ENCODE measurements around the gene NEUROD6.

Gene NEUROD6

DNA sequence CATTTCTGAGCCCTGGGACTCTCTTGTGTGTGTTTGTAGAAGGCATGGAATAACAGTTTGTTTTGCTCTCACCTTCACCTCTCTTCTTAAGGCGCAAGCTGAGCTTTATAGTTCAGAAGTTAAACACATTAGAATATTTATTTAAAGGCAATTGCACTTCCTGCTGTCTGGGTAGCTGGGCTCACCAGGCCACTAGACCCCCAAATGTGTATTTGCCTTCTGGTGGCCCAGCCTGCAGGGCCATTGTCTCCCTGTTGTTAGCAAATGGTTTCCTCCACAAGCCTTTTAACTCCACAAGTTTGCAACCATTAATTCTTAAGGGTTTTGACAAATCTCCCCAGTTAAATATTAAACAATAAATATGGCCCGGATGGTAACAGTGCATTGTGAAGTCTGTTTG, 31.1 kb upstream of the NEUROD6 start:
- no peak for DNase-seq
- Histone ChIP-seq H3K4me1 (no peaks in the 10 kb centered on the region), H3K4me3 (ENCODE audit: low read depth, low read length) (no peak overlapping the region), H3K9me3 (no peaks in the 10 kb centered on the region), H3K27me3 (peaks cover 18% of the 10 kb centered on the region), H3K36me3 (no peaks in the 10 kb centered on the region)
- TF ChIP-seq, protein P1, sequence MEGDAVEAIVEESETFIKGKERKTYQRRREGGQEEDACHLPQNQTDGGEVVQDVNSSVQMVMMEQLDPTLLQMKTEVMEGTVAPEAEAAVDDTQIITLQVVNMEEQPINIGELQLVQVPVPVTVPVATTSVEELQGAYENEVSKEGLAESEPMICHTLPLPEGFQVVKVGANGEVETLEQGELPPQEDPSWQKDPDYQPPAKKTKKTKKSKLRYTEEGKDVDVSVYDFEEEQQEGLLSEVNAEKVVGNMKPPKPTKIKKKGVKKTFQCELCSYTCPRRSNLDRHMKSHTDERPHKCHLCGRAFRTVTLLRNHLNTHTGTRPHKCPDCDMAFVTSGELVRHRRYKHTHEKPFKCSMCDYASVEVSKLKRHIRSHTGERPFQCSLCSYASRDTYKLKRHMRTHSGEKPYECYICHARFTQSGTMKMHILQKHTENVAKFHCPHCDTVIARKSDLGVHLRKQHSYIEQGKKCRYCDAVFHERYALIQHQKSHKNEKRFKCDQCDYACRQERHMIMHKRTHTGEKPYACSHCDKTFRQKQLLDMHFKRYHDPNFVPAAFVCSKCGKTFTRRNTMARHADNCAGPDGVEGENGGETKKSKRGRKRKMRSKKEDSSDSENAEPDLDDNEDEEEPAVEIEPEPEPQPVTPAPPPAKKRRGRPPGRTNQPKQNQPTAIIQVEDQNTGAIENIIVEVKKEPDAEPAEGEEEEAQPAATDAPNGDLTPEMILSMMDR (IDR thresholded peaks at IDR 0.05; ENCODE audit: low read depth, low read length), result no peak

DNA sequence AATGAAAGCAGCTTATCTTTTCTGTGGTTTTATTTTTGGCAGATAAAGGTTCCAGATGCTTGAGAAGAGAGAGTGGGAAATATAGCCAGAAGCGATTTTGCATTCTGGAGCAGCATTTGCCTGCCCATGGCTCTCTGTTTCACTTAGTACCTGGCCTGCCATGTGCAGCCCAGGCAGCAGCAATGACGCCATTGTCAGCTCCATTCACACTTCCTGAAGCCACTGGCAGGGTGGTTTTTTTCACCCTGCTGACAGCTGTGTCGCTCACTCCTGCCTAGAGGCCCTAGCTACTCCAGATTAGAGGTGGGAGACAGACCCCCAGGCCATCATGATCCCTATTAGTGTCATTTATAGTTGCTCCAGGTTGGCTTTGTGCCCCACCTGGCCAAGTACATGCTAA, 30.1 kb upstream of the NEUROD6 start:
- no peak overlapping the region for H3K4me3 ChIP-seq (ENCODE audit: low read depth, low read length)
- DNase-seq, result no peak
- peaks cover 18% of the 10 kb centered on the region for H3K27me3 ChIP-seq
- H3K9me3 ChIP-seq, result no peaks in the 10 kb centered on the region
- no peaks in the 10 kb centered on the region for H3K36me3 ChIP-seq
- no peaks in the 10 kb centered on the region for H3K4me1 ChIP-seq
- TF ChIP-seq, protein P1 (IDR thresholded peaks at IDR 0.05; ENCODE audit: low read depth, low read length), result no peak

DNA sequence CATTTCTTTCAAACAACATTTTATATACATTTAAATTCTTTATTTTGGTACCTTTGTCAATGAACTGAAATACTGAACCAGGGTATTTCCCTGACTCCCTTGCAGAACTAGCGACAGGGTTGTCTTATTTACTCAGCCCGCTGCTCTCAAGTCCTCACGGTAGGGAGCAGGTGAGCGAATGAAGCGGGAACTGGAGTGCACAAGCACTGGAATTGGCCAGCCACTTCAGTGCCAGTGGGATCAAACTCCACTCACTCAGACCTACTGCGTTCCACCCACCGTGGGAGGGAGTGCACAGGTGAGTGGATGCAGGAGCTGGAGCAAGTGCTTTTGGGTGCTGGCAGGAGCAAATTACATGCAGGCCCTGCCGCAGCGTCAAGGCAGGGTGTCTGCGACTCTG, 28.1 kb upstream of the NEUROD6 start:
- TF ChIP-seq, protein P1 (IDR thresholded peaks at IDR 0.05; ENCODE audit: low read depth, low read length), result no peak
- DNase-seq, result no peak

DNA sequence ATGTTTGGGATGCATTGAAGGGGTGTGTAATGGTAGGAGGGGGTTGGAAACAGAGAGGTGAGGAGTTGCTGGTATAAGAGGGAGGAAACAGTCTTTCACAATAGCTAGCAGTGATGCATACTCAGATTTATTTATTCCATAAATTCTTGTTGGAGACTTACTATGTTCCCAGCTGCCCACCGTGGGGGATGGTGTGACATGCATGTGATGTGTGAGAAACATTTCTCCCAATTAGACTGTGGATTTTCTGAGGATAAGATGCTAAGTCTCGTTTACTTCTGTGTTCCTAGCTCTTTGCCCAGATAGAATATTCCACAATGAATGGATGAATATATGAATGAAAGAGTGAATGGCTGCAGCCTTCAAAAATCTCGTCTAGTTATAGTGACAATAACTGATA, 23.0 kb upstream of the NEUROD6 start:
- Histone ChIP-seq H3K27me3 (peaks cover 2% of the 10 kb centered on the region; the same call in 1 of the 2 replicates), H3K36me3 (no peaks in the 10 kb centered on the region), H3K4me1 (no peaks in the 10 kb centered on the region), H3K9me3 (no peaks in the 10 kb centered on the region), H3K4me3 (ENCODE audit: low read depth, low read length) (no peak overlapping the region)
- TF ChIP-seq, protein P1 (IDR thresholded peaks at IDR 0.05; ENCODE audit: low read depth, low read length), result no peak
- no peak for DNase-seq

More for the DNA sequence above, 28.1 kb upstream of the NEUROD6 start:
- Histone ChIP-seq H3K9me3 (no peaks in the 10 kb centered on the region), H3K4me3 (ENCODE audit: low read depth, low read length) (no peak overlapping the region), H3K36me3 (no peaks in the 10 kb centered on the region), H3K4me1 (no peaks in the 10 kb centered on the region), H3K27me3 (peaks cover 18% of the 10 kb centered on the region)

DNA sequence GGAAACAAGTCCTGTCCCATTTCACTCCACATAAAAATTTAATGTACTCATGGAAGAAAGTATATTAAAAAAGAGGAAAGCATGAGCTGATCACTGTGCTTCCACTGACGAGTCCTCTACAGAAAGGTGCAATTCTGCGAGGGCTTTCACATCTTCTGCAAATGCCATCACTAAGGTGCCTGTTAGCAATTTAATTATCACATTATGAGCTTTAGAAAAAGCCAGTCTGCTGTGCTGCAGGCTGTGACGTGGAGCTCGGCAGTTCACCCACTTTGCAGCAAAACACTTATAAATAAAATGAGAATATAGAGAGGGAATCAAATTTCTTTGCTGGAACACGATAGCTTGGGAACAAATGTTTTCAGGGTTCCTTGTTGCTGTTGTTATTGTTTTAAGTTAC, 22.5 kb upstream of the NEUROD6 start:
- TF ChIP-seq, protein P1 (IDR thresholded peaks at IDR 0.05; ENCODE audit: low read depth, low read length), result no peak
- Histone ChIP-seq H3K4me3 (ENCODE audit: low read depth, low read length) (no peak overlapping the region), H3K9me3 (no peaks in the 10 kb centered on the region), H3K4me1 (no peaks in the 10 kb centered on the region), H3K36me3 (no peaks in the 10 kb centered on the region), H3K27me3 (no peaks in the 10 kb centered on the region; the same call in 1 of the 2 replicates)
- DNase-seq, result no peak

DNA sequence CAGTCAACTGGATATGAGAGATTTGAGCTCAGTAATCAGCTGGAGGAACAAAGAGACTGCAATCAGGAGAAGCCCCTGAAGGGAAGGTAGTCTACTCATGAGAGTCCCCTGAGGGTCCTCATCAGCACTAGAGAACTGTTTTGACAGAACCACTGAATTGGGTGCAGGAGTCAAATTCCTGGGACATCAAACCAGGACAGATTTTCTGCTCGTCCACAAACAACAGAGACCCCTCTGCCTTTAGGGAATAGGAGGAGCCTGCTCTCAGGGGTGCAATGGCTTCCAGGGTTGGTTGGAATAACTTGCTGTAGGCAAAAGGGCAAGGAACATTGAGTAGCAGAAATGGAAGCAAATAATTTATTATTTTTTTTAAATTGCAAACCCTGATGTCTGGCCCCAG, 21.9 kb upstream of the NEUROD6 start:
- Histone ChIP-seq H3K4me3 (ENCODE audit: low read depth, low read length) (no peak overlapping the region), H3K27me3 (peaks cover 4% of the 10 kb centered on the region; the same call in 1 of the 2 replicates), H3K4me1 (no peaks in the 10 kb centered on the region), H3K9me3 (no peaks in the 10 kb centered on the region), H3K36me3 (no peaks in the 10 kb centered on the region)
- no peak for DNase-seq
- TF ChIP-seq, protein P1 (IDR thresholded peaks at IDR 0.05; ENCODE audit: low read depth, low read length), result no peak

Data from BE2C (cell line).